Naive B cell (primary cell): ENCODE data around the gene PCLO. TPM values are rescaled to one million over a fixed set of nuclear protein-coding genes. Genes with fewer than 3 reads are reported as not detected.

ENCODE experiments used
- ATAC-seq, 2 donors: fragments of 150-1000 bp; cut with Tn5 transposase; 2 replicates each; pipeline ENCODE4 v1.10.0; 2021; ENCODE audit warnings: low read depth in 2 of 2, mild to moderate bottlenecking in 2 of 2, moderate library complexity in 2 of 2
- DNase-seq: peaks from one replicate; pipeline ENCODE4 v3.0.0; 2022
- H3K27ac Mint-ChIP-seq, 6 donors: one replicate each; pipeline ENCODE4 v1.8.0; 2020 to 2022; ENCODE audit warnings: mild to moderate bottlenecking in 6 of 6, mixed read lengths in 6 of 6, moderate library complexity in 5 of 6, inconsistent platforms in 2 of 6
- H3K27me3 Mint-ChIP-seq, 3 donors: one replicate each; pipeline ENCODE4 v1.8.0; 2021 to 2022; ENCODE audit warnings: mixed read lengths in 3 of 3, mild to moderate bottlenecking in 1 of 3
- H3K36me3 Mint-ChIP-seq, 2 donors: one replicate each; pipeline ENCODE4 v1.8.0; 2020 to 2022; ENCODE audit warnings: mixed read lengths in 2 of 2, inconsistent platforms in 1 of 2, mild to moderate bottlenecking in 1 of 2
- H3K4me1 Mint-ChIP-seq, 3 donors: one replicate each; pipeline ENCODE4 v1.8.0; 2020 to 2022; ENCODE audit warnings: mixed read lengths in 3 of 3, inconsistent platforms in 1 of 3, mild to moderate bottlenecking in 1 of 3, moderate library complexity in 1 of 3
- H3K4me3 Mint-ChIP-seq, 8 donors: one replicate each; pipeline ENCODE4 v1.8.0; 2020 to 2022; ENCODE audit warnings: mild to moderate bottlenecking in 8 of 8, mixed read lengths in 8 of 8, moderate library complexity in 8 of 8, inconsistent platforms in 2 of 8
- H3K9me3 Mint-ChIP-seq, 7 donors: one replicate each; pipeline ENCODE4 v1.8.0; 2020 to 2022; ENCODE audit warnings: mixed read lengths in 7 of 7, mild to moderate bottlenecking in 5 of 7, inconsistent platforms in 2 of 7, moderate library complexity in 1 of 7
- polyA plus RNA-seq, 6 donors: library from polyadenylated mRNA; unstranded; fragments of 300-500 nt; fragmentation: Illumina TruSeq; gene quantifications; one replicate each; pipeline ENCODE4 v1.2.3, GENCODE V29; 2021; ENCODE audit warnings: low read depth in 6 of 6

The PCLO gene
- polyA plus RNA-seq, 6 donors from 2014 or later: not detected

DNA sequence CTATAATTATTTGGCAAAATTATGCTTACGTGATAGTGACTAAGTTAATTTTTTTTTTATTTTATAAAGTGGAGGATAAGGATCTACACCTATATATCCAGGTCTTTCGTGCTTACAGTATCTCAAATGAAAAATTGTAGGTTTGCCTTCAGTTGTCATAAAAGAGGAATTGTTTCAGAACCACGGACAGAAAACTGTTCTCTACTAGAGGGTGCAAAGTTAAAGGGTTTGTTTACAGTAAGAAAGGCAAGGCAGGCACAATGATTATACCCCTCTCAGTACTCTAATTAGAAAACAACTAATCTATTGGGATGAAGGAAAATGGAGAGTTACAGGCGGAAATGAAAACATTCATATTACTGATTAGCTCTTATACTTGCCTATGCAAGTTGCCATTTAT is 1.5 kb downstream of the PCLO start:
- Mint-ChIP-seq H3K27ac (peak overlapping the region in 1 of 6 donors; percentile 44), H3K27me3 (peaks cover 11 to 15% (median 13%) of the 10 kb centered on the region in 3 donors), H3K4me3 (peak overlapping the region in 2 of 8 donors; percentile 16 to 60), H3K4me1 (peaks cover 6 to 9% (median 6%) of the 10 kb centered on the region in 3 donors), H3K9me3 (peaks cover 0 to 5% (median 2%) of the 10 kb centered on the region in 7 donors), H3K36me3 (no peaks in the 10 kb centered on the region)
- ATAC-seq (no peak), DNase-seq (no peak)

DNA sequence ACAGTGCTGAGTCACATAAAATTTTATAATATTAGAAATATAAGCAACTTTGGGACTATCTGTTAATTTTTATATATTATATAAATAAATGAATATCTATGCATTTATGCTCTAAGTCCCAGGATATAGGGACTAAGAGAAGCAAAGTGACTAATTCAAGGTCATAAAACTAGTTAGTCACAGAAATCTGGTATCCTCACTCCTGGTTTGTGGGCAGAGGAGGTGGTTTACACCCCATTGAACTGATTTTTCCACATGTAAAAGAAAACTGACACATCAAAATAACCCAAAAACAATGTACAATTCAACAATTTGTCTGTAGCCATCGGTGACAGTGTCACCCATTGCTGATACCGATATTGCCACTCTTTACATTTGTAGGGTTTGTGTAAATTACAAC is 3.0 kb downstream of the PCLO start:
- DNase-seq (no peak), ATAC-seq (no peak)
- Mint-ChIP-seq H3K4me3 (no peak overlapping the region), H3K9me3 (peaks cover 0 to 4% (median 2%) of the 10 kb centered on the region in 7 donors), H3K27me3 (peaks cover 11 to 15% (median 13%) of the 10 kb centered on the region in 3 donors), H3K4me1 (peaks cover 6 to 9% (median 6%) of the 10 kb centered on the region in 3 donors), H3K27ac (no peak overlapping the region), H3K36me3 (no peaks in the 10 kb centered on the region)

DNA sequence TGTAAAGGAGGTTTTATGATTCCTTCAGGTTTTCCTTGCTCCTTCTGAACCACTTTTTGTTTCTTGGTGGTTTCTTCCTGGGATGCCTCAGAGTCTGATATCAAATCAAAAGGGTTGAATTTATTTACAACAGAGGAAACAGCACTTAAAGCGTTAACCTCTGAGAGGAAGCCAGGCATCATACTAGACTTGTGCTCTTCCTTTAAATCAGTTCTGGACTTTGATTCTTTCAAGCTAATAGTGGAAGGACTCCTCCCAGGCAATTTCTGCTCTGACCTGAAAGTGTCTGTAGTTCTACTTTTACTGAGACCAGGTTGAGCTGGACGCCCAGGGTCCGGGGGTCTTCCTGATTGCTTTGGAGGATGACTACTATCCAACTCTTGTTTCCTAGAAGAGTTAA is 6.7 kb downstream of the PCLO start:
- H3K4me1 Mint-ChIP-seq: no peaks in the 10 kb centered on the region
- H3K36me3 Mint-ChIP-seq: no peaks in the 10 kb centered on the region
- H3K27me3 Mint-ChIP-seq: peaks cover 0 to 4% (median 1%) of the 10 kb centered on the region in 3 donors
- no peak overlapping the region for H3K4me3 Mint-ChIP-seq
- no peak for DNase-seq
- no peak for ATAC-seq
- H3K9me3 Mint-ChIP-seq: peaks cover 0 to 6% (median 0%) of the 10 kb centered on the region in 7 donors
- no peak overlapping the region for H3K27ac Mint-ChIP-seq

DNA sequence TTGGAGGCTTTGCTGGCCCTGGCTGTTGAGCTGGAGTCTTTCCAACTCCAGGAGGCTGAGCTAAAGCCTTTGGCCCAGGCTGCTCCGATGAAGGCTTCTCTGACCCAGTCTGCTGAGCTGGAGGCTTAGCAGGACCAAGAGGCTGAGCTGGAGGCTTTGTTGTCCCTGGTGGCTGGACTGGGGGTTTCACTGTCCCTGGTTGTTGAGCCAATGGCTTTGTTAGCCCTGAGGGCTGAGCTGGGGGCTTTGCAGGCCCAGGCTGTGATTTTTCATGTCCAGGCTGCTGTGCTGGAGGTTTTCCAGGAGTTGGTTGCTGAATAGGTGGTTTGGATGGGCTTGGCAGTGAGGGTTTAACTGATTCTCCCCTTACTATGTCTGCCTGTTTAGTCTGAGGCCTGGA is 7.3 kb downstream of the PCLO start:
- H3K27ac Mint-ChIP-seq: no peak overlapping the region
- no peaks in the 10 kb centered on the region for H3K4me1 Mint-ChIP-seq
- H3K36me3 Mint-ChIP-seq: no peaks in the 10 kb centered on the region
- H3K9me3 Mint-ChIP-seq: peaks cover 0 to 6% (median 0%) of the 10 kb centered on the region in 7 donors
- H3K27me3 Mint-ChIP-seq: peaks cover 0 to 4% (median 0%) of the 10 kb centered on the region in 3 donors
- ATAC-seq (no peak), DNase-seq (no peak)
- H3K4me3 Mint-ChIP-seq: no peak overlapping the region

DNA sequence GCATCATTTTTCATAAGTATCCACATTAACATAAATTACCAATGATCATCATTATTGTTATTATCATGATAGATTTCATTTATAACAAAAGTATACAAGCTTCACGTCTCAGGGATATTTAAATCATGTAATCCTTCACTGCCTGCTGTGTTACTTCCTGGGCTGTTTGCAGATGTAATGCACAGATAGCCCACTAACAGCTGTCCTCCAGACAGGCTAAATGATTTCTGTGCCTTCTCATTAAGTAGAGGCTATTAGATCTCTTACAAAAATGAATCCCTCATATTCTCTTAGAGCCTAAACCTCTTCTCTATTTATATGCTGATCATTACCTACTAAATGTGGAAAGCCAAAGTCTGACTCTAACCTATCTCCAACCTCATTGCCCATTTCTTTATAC is 9.3 kb downstream of the PCLO start:
- H3K27ac Mint-ChIP-seq: no peak overlapping the region
- ATAC-seq: no peak
- H3K4me1 Mint-ChIP-seq: no peaks in the 10 kb centered on the region
- no peak for DNase-seq
- H3K4me3 Mint-ChIP-seq: no peak overlapping the region
- H3K36me3 Mint-ChIP-seq: no peaks in the 10 kb centered on the region
- H3K27me3 Mint-ChIP-seq: no peaks in the 10 kb centered on the region
- H3K9me3 Mint-ChIP-seq: peaks cover 0 to 6% (median 0%) of the 10 kb centered on the region in 7 donors

GRCh38 chr7:83150310-83150709 is 12.4 kb downstream of the PCLO start:
- Mint-ChIP-seq H3K4me1 (no peaks in the 10 kb centered on the region), H3K36me3 (no peaks in the 10 kb centered on the region), H3K4me3 (no peak overlapping the region), H3K9me3 (peaks cover 0 to 6% (median 0%) of the 10 kb centered on the region in 7 donors), H3K27me3 (no peaks in the 10 kb centered on the region), H3K27ac (no peak overlapping the region)
- no peak for DNase-seq
- ATAC-seq: no peak

DNA sequence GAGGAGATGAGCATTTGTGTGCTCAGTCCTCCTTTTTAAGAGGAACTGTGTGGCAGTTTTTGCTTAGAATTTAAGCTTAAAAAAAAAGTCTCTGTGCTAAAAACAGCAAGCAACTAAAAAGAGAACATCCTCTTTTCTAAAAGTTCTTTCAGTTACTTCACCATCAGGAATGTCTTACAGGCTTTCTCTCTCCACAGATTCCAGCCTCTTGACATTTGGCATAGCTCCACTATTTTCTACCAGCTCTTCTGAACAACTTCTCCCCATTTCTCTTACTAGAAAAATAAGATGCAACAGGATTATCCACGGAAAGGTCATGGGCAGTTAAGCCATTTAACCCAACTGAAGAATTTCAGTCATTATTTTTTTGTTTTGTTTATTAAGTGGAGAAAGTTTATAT is 13.2 kb downstream of the PCLO start:
- Mint-ChIP-seq H3K9me3 (peaks cover 0 to 5% (median 0%) of the 10 kb centered on the region in 7 donors), H3K4me3 (no peak overlapping the region), H3K4me1 (no peaks in the 10 kb centered on the region), H3K27ac (peak overlapping the region in 1 of 6 donors; percentile 71), H3K27me3 (no peaks in the 10 kb centered on the region), H3K36me3 (no peaks in the 10 kb centered on the region)
- no peak for DNase-seq
- ATAC-seq: no peak

- Mint-ChIP-seq H3K27me3 (no peaks in the 10 kb centered on the region), H3K27ac (peak overlapping the region in 1 of 6 donors; percentile 71), H3K4me3 (no peak overlapping the region), H3K4me1 (no peaks in the 10 kb centered on the region), H3K36me3 (no peaks in the 10 kb centered on the region), H3K9me3 (peaks cover 0 to 5% (median 0%) of the 10 kb centered on the region in 7 donors)
- ATAC-seq (no peak), DNase-seq (no peak)
These were observed 13.9 kb downstream of the PCLO start for GRCh38 chr7:83148776-83149175.

- Mint-ChIP-seq H3K9me3 (peaks cover 0 to 5% (median 0%) of the 10 kb centered on the region in 7 donors), H3K27me3 (no peaks in the 10 kb centered on the region), H3K27ac (no peak overlapping the region), H3K4me1 (no peaks in the 10 kb centered on the region), H3K36me3 (no peaks in the 10 kb centered on the region), H3K4me3 (no peak overlapping the region)
- no peak for ATAC-seq
- no peak for DNase-seq
These were observed 19.6 kb downstream of the PCLO start for GRCh38 chr7:83143107-83143506.

DNA sequence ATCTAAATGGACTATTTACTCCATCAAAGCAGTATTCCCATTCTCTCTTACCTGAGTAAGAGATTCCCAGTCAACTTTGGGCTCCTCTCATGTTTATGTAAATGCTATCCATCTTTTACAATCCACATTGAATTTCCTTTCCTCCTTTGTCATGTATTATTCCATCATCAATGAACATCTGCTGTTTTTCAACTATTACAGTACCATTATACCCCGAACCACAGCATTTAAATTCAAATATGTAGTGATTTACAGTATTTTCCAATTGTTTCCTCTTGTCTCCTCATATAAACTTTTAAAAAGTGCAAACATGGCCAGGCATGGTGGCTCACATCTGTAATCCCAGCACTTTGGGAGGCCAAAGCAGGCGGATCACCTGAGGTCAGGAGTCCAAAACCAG is 20.3 kb downstream of the PCLO start:
- peaks cover 0 to 5% (median 0%) of the 10 kb centered on the region in 7 donors for H3K9me3 Mint-ChIP-seq

GRCh38 chr7:83141927-83142326 is 20.8 kb downstream of the PCLO start:
- Mint-ChIP-seq H3K36me3 (no peaks in the 10 kb centered on the region), H3K9me3 (peaks cover 0 to 5% (median 0%) of the 10 kb centered on the region in 7 donors), H3K4me3 (no peak overlapping the region), H3K27me3 (no peaks in the 10 kb centered on the region), H3K4me1 (no peaks in the 10 kb centered on the region), H3K27ac (no peak overlapping the region)
- no peak for ATAC-seq
- no peak for DNase-seq

More for the DNA sequence above, 20.3 kb downstream of the PCLO start:
- Mint-ChIP-seq H3K27me3 (no peaks in the 10 kb centered on the region), H3K27ac (peak overlapping the region in 1 of 6 donors; percentile 10), H3K4me1 (no peaks in the 10 kb centered on the region), H3K36me3 (no peaks in the 10 kb centered on the region), H3K4me3 (no peak overlapping the region)
- no peak for DNase-seq
- ATAC-seq: no peak

- Mint-ChIP-seq H3K27ac (no peak overlapping the region), H3K9me3 (peaks cover 0 to 4% (median 0%) of the 10 kb centered on the region in 7 donors), H3K4me3 (no peak overlapping the region), H3K36me3 (no peaks in the 10 kb centered on the region), H3K27me3 (no peaks in the 10 kb centered on the region), H3K4me1 (no peaks in the 10 kb centered on the region)
- DNase-seq (no peak), ATAC-seq (no peak)
These were observed 31.8 kb downstream of the PCLO start for GRCh38 chr7:83130623-83131545.

GRCh38 chr7:83130191-83130590 is 32.5 kb downstream of the PCLO start:
- H3K9me3 Mint-ChIP-seq: peaks cover 0 to 4% (median 0%) of the 10 kb centered on the region in 7 donors
- H3K4me1 Mint-ChIP-seq: no peaks in the 10 kb centered on the region
- DNase-seq (no peak), ATAC-seq (no peak)
- H3K27ac Mint-ChIP-seq: no peak overlapping the region
- no peaks in the 10 kb centered on the region for H3K27me3 Mint-ChIP-seq
- H3K4me3 Mint-ChIP-seq: no peak overlapping the region
- H3K36me3 Mint-ChIP-seq: no peaks in the 10 kb centered on the region

GRCh38 chr7:83119494-83119893 is 43.2 kb downstream of the PCLO start:
- H3K4me3 Mint-ChIP-seq: no peak overlapping the region
- ATAC-seq (no peak), DNase-seq (no peak)
- no peaks in the 10 kb centered on the region for H3K4me1 Mint-ChIP-seq
- H3K27me3 Mint-ChIP-seq: no peaks in the 10 kb centered on the region
- no peaks in the 10 kb centered on the region for H3K36me3 Mint-ChIP-seq
- H3K27ac Mint-ChIP-seq: no peak overlapping the region
- H3K9me3 Mint-ChIP-seq: peaks cover 0 to 46% (median 12%) of the 10 kb centered on the region in 7 donors
